GM23338 (cell line): ENCODE results near the gene RAC3. TPM values are rescaled to one million over a fixed set of nuclear protein-coding genes. Genes with fewer than 3 reads are reported as not detected.

Source experiments
- ATAC-seq: fragments of 200-7000 bp; cut with Tn5 transposase; 3 replicates; pipeline ENCODE4 v1.9.1; 2020
- DNase-seq: peaks from one replicate; pipeline ENCODE4 v3.0.0-alpha.2; 2015; ENCODE audit warnings: low spot score
- H2AFZ ChIP-seq: fragments of 200-600 bp; sonication (generic); 2 replicates; pipeline ENCODE4 v1.8.0; 2016; ENCODE audit warnings: antibody characterized with exemption, mild to moderate bottlenecking, moderate library complexity
- H3F3A ChIP-seq: fragments of 200-600 bp; sonication (generic); replicated peaks from 2 replicates; pipeline ENCODE4 v1.8.0; 2017; ENCODE audit warnings: antibody characterized with exemption, mixed run types, low read depth
- H3K27ac ChIP-seq: fragments of 200-600 bp; sonication (generic); 2 replicates; pipeline ENCODE4 v1.6.1; 2016; ENCODE audit warnings: low read depth
- H3K27me3 ChIP-seq: fragments of 200-600 bp; sonication (generic); 2 replicates; pipeline ENCODE4 v1.8.0; 2016; ENCODE audit warnings: mild to moderate bottlenecking, mixed run types, moderate library complexity; ENCODE audit not compliant: insufficient read depth
- H3K36me3 ChIP-seq: fragments of 200-600 bp; sonication (generic); 2 replicates; pipeline ENCODE4 v1.8.0; 2016; ENCODE audit warnings: mild to moderate bottlenecking; ENCODE audit not compliant: insufficient read depth
- H3K4me1 ChIP-seq: fragments of 200-600 bp; sonication (generic); 2 replicates; pipeline ENCODE4 v1.8.0; 2016; ENCODE audit warnings: mild to moderate bottlenecking, moderate library complexity; ENCODE audit not compliant: insufficient read depth
- H3K4me2 ChIP-seq: fragments of 200-600 bp; sonication (generic); 2 replicates; pipeline ENCODE4 v1.7.1; 2017; ENCODE audit warnings: mixed run types
- H3K4me3 ChIP-seq: fragments of 200-600 bp; sonication (generic); 2 replicates; pipeline ENCODE4 v1.6.1; 2016; ENCODE audit warnings: mixed run types
- H3K79me2 ChIP-seq: fragments of 200-600 bp; sonication (generic); replicated peaks from 2 replicates; pipeline ENCODE4 v1.8.0; 2017; ENCODE audit warnings: mild to moderate bottlenecking; ENCODE audit not compliant: insufficient read depth
- H3K9me2 ChIP-seq: fragments of 200-600 bp; sonication (generic); 2 replicates; pipeline ENCODE4 v1.8.0; 2017; ENCODE audit not compliant: insufficient read depth
- H4K20me1 ChIP-seq: fragments of 200-600 bp; sonication (generic); replicated peaks from 2 replicates; pipeline ENCODE4 v1.8.0; 2017; ENCODE audit warnings: mild to moderate bottlenecking; ENCODE audit not compliant: insufficient read depth
- H3K27ac Mint-ChIP-seq: 2 replicates; pipeline ENCODE4 v1.8.0; 2020; ENCODE audit warnings: inconsistent platforms, mild to moderate bottlenecking, moderate library complexity, mixed read lengths
- H3K27me3 Mint-ChIP-seq: 3 replicates; pipeline ENCODE4 v1.8.0; 2022; ENCODE audit warnings: low read depth, mild to moderate bottlenecking, moderate library complexity, mixed read lengths, inconsistent platforms; ENCODE audit not compliant: insufficient read depth, poor library complexity
- H3K36me3 Mint-ChIP-seq: 3 replicates; pipeline ENCODE4 v1.8.0; 2021; ENCODE audit warnings: low read depth, mild to moderate bottlenecking, inconsistent platforms, moderate library complexity, mixed read lengths
- H3K4me1 Mint-ChIP-seq: 3 replicates; pipeline ENCODE4 v1.8.0; 2020; ENCODE audit warnings: mild to moderate bottlenecking, inconsistent platforms, mixed read lengths
- H3K4me3 Mint-ChIP-seq: 3 replicates; pipeline ENCODE4 v1.8.0; 2021; ENCODE audit warnings: moderate library complexity, mild to moderate bottlenecking, inconsistent platforms, mixed read lengths
- H3K9me3 Mint-ChIP-seq: 3 replicates; pipeline ENCODE4 v1.8.0; 2020; ENCODE audit warnings: moderate library complexity, mild to moderate bottlenecking, inconsistent platforms, mixed read lengths
- ETS1 ChIP-seq: IDR thresholded peaks from 2 replicates; pipeline ENCODE4 v1.6.1; 2016; ENCODE audit warnings: antibody characterized with exemption
- JUNB ChIP-seq: IDR thresholded peaks from one replicate; pipeline ENCODE4 v1.6.1; 2016; ENCODE audit warnings: antibody characterized with exemption; ENCODE audit not compliant: unreplicated experiment
- POLR2AphosphoS5 ChIP-seq: IDR thresholded peaks from 2 replicates; pipeline ENCODE4 v1.6.1; 2016; ENCODE audit warnings: antibody characterized with exemption, low read depth
- ZNF114 ChIP-seq: fragments of 250-450 bp; sonication (Bioruptor Pico); IDR thresholded peaks from 2 replicates; pipeline ENCODE4 v1.5.0; 2020; ENCODE audit warnings: mild to moderate bottlenecking, moderate library complexity
- polyA plus RNA-seq: library from polyadenylated mRNA; unstranded; fragments of >200 nt; fragmentation: Nextera tagmentation; extraction: Ambion mirVana; gene quantifications from 2 replicates; pipeline ENCODE4 v1.2.1, GENCODE V29; 2016
- total RNA-seq: library from RNA; depleted of rRNA; stranded (reverse); fragments of >200 nt; shearing (Covaris generic); gene quantifications from 2 replicates; pipeline ENCODE4 v1.2.3, GENCODE V29; 2014

Gene RAC3
- total and polyA plus RNA-seq, 2 experiments from 2014 or later = 31.5 to 293 TPM

GRCh38 chr17:82076018-82076784 is 44.7 kb downstream of the RAC3 start:
- Histone ChIP-seq H3K36me3 (peaks cover 10% of the 10 kb centered on the region; the same call in 1 of the 2 replicates), H4K20me1 (peaks cover 8% of the 10 kb centered on the region; the same call in 1 of the 2 replicates), H3K4me3 (no peak overlapping the region), H3K9me2 (no peaks in the 10 kb centered on the region), H3K27me3 (no peaks in the 10 kb centered on the region; the same call in 1 of the 2 replicates), H3K4me2 (no peak overlapping the region), H3K27ac (0 out of 2 replicates have a peak overlapping the region, but pooled peaks have one; percentile 55), H2AFZ (no peak overlapping the region), H3K4me1 (no peaks in the 10 kb centered on the region), H3F3A (peaks cover 20% of the 10 kb centered on the region), H3K79me2 (no peaks in the 10 kb centered on the region)
- no peak for DNase-seq
- ATAC-seq = peak; percentile 3; the same call in 1 of the 3 replicates
- peaks cover 3% of the 10 kb centered on the region for H3K4me1 Mint-ChIP-seq
- H3K27ac Mint-ChIP-seq = no peak overlapping the region
- TF ChIP-seq ZNF114 (CRISPR knock-in tag) (no peak), POLR2AphosphoS5 (peak; percentile 7; the same call in 1 of the 2 replicates)
- peaks cover 26% of the 10 kb centered on the region for H3K36me3 Mint-ChIP-seq
- peaks cover 31% of the 10 kb centered on the region for H3K27me3 Mint-ChIP-seq
- H3K9me3 Mint-ChIP-seq = no peaks in the 10 kb centered on the region; the same call in 1 of the 3 replicates
- H3K4me3 Mint-ChIP-seq = no peak overlapping the region

- peak overlapping the region; percentile 55; the same call in 1 of the 2 replicates for H3K27ac ChIP-seq
- no peak overlapping the region for H3K4me3 Mint-ChIP-seq
- DNase-seq (peak; percentile 65), ATAC-seq (peak; percentile 50)
- peaks cover 20% of the 10 kb centered on the region for H3F3A ChIP-seq
- no peak overlapping the region for H3K4me2 ChIP-seq
- H3K27me3 ChIP-seq = no peaks in the 10 kb centered on the region; the same call in 1 of the 2 replicates
- peaks cover 28% of the 10 kb centered on the region for H3K36me3 Mint-ChIP-seq
- peaks cover 8% of the 10 kb centered on the region; the same call in 1 of the 2 replicates for H4K20me1 ChIP-seq
- H3K9me2 ChIP-seq = no peaks in the 10 kb centered on the region
- H3K79me2 ChIP-seq = no peaks in the 10 kb centered on the region
- no peak overlapping the region for H3K4me3 ChIP-seq
- H3K36me3 ChIP-seq = peaks cover 10% of the 10 kb centered on the region; the same call in 1 of the 2 replicates
- no peaks in the 10 kb centered on the region for H3K4me1 ChIP-seq
- TF ChIP-seq ETS1 (no peak), POLR2AphosphoS5 (0 out of 2 replicates have a peak, but pooled peaks have one; percentile 7), JUNB (no peak)
- no peaks in the 10 kb centered on the region; the same call in 1 of the 3 replicates for H3K9me3 Mint-ChIP-seq
- H2AFZ ChIP-seq = no peak overlapping the region
- H3K4me1 Mint-ChIP-seq = peaks cover 3% of the 10 kb centered on the region
- H3K27ac Mint-ChIP-seq = no peak overlapping the region
- H3K27me3 Mint-ChIP-seq = peaks cover 31% of the 10 kb centered on the region
These were observed 45.5 kb downstream of the RAC3 start for GRCh38 chr17:82076785-82077591.
